Fibroblast of villous mesenchyme (primary cell): ENCODE measurements around the gene MS4A6E. TPM values are rescaled to one million over a fixed set of nuclear protein-coding genes. Genes with fewer than 3 reads are reported as not detected.
"Not testable (repeated sequence)": the region's sequence is repeated elsewhere in the genome, so short reads cannot be mapped to it uniquely, and the experiment has no call there.

Experiments used
- DNase-seq: peaks from one replicate; pipeline ENCODE4 v3.0.0-alpha.2; 2010; ENCODE audit warnings: low read depth
- H3K4me3 ChIP-seq: 2 replicates; pipeline ENCODE4 v1.5.1; 2011; ENCODE audit warnings: low read depth, mild to moderate bottlenecking, low read length
- CTCF ChIP-seq: IDR thresholded peaks from 2 replicates; pipeline ENCODE4 v1.5.1; 2012; ENCODE audit warnings: low read depth, mild to moderate bottlenecking, low read length; ENCODE audit not compliant: insufficient read depth
- total RNA-seq: library from RNA; depleted of rRNA; stranded (reverse); fragments of >200 nt; gene quantifications from 2 replicates; pipeline ENCODE4 v1.2.3, GENCODE V29; 2012

The MS4A6E gene
- total RNA-seq, 1 donor: not detected

- no peak for TF ChIP-seq CTCF
- DNase-seq: no peak
Measured at GRCh38 chr11:60301178-60301577, 25.9 kb upstream of the MS4A6E start.

GRCh38 chr11:60301884-60302283, 25.2 kb upstream of the MS4A6E start:
- DNase-seq, H3K4me3 ChIP-seq: not testable (repeated sequence)

More at GRCh38 chr11:60301178-60301577, 25.9 kb upstream of the MS4A6E start:
- H3K4me3 ChIP-seq: no peak overlapping the region

GRCh38 chr11:60303661-60304060, 23.4 kb upstream of the MS4A6E start:
- peak; percentile 4 for DNase-seq
- no peak for TF ChIP-seq CTCF
- no peak overlapping the region for H3K4me3 ChIP-seq

- TF ChIP-seq CTCF: no peak
- no peak overlapping the region for H3K4me3 ChIP-seq
- peak; percentile 2 for DNase-seq
Measured at GRCh38 chr11:60305906-60306619, 21.0 kb upstream of the MS4A6E start.

- no peak overlapping the region for H3K4me3 ChIP-seq
- DNase-seq: no peak
- TF ChIP-seq CTCF: no peak
Measured at GRCh38 chr11:60307507-60308195, 19.4 kb upstream of the MS4A6E start.

GRCh38 chr11:60310407-60310998, 16.6 kb upstream of the MS4A6E start:
- DNase-seq: no peak
- no peak for TF ChIP-seq CTCF
- no peak overlapping the region for H3K4me3 ChIP-seq

GRCh38 chr11:60314635-60315321, 12.3 kb upstream of the MS4A6E start:
- no peak for TF ChIP-seq CTCF
- DNase-seq: no peak
- H3K4me3 ChIP-seq: no peak overlapping the region
